Measurements from ENCODE around the gene CBFB. TPM values are rescaled to one million over a fixed set of nuclear protein-coding genes. Genes with fewer than 3 reads are reported as not detected.

Gene CBFB
- polyA plus RNA-seq, 1 donor from 2014 or later, result 32.6 TPM

- H3K27me3 ChIP-seq (ENCODE audit: insufficient read depth, low read depth, low read length), result peaks cover 21% of the 10 kb centered on the region
- no peak overlapping the region for H3K4me3 ChIP-seq (ENCODE audit: low read length)
- H3K27ac ChIP-seq (ENCODE audit: low read length), result no peak overlapping the region
- TF ChIP-seq EP300 (conservative IDR thresholded peaks at IDR 0.05; ENCODE audit: poor library complexity, severe bottlenecking), result no peak
- TF ChIP-seq SMC3 (conservative IDR thresholded peaks at IDR 0.05; ENCODE audit: poor library complexity), result no peak
- TF ChIP-seq EZH2 (IDR thresholded peaks at IDR 0.05; ENCODE audit: borderline replicate concordance, insufficient read depth, low read length, poor library complexity, severe bottlenecking), result no peak
- no peak for TF ChIP-seq REST (IDR thresholded peaks at IDR 0.05; ENCODE audit: borderline replicate concordance)
- no peak for TF ChIP-seq TAF1 (IDR thresholded peaks at IDR 0.05; ENCODE audit: low read depth)
- TF ChIP-seq MXI1 (conservative IDR thresholded peaks at IDR 0.05; ENCODE audit: poor library complexity, severe bottlenecking), result no peak
- no peak for TF ChIP-seq CTCF (IDR thresholded peaks at IDR 0.05; ENCODE audit: poor library complexity, severe bottlenecking)
- no peak for TF ChIP-seq POLR2AphosphoS5 (IDR thresholded peaks at IDR 0.05)
- TF ChIP-seq RAD21 (conservative IDR thresholded peaks at IDR 0.05), result no peak
- H3K4me2 ChIP-seq (ENCODE audit: low read length), result no peak overlapping the region
- H2AFZ ChIP-seq (ENCODE audit: low read depth, low read length), result no peak overlapping the region
- no peak overlapping the region for H3K9ac ChIP-seq (ENCODE audit: low read length)
- no peaks in the 10 kb centered on the region for H3K9me3 ChIP-seq (ENCODE audit: low read length)
- H3K9me2 ChIP-seq (ENCODE audit: insufficient read depth, low read length), result no peaks in the 10 kb centered on the region
- H4K20me1 ChIP-seq (ENCODE audit: insufficient read depth), result no peaks in the 10 kb centered on the region
- H3F3A ChIP-seq (ENCODE audit: insufficient read depth, low read length, poor library complexity, severe bottlenecking), result no peaks in the 10 kb centered on the region
- H3K79me2 ChIP-seq (replicated peaks; ENCODE audit: insufficient read depth, low read length), result no peaks in the 10 kb centered on the region
- no peaks in the 10 kb centered on the region for H3K36me3 ChIP-seq (ENCODE audit: insufficient read depth, low read length)
These were observed 32.5 kb upstream of the CBFB start for GRCh38 chr16:66996324-66996982.

GRCh38 chr16:66996983-66997358 lies 32.0 kb upstream of the CBFB start:
- Histone ChIP-seq H3K27ac (ENCODE audit: low read length) (no peak overlapping the region), H2AFZ (ENCODE audit: low read depth, low read length) (no peak overlapping the region), H3K9me3 (ENCODE audit: low read length) (no peaks in the 10 kb centered on the region), H4K20me1 (ENCODE audit: insufficient read depth) (no peaks in the 10 kb centered on the region), H3K4me2 (ENCODE audit: low read length) (no peak overlapping the region), H3F3A (ENCODE audit: insufficient read depth, low read length, poor library complexity, severe bottlenecking) (no peaks in the 10 kb centered on the region), H3K36me3 (ENCODE audit: insufficient read depth, low read length) (no peaks in the 10 kb centered on the region), H3K9ac (ENCODE audit: low read length) (no peak overlapping the region), H3K27me3 (ENCODE audit: insufficient read depth, low read depth, low read length) (peaks cover 27% of the 10 kb centered on the region), H3K9me2 (ENCODE audit: insufficient read depth, low read length) (no peaks in the 10 kb centered on the region), H3K4me3 (ENCODE audit: low read length) (no peak overlapping the region), H3K79me2 (replicated peaks; ENCODE audit: insufficient read depth, low read length) (no peaks in the 10 kb centered on the region)
- TF ChIP-seq EZH2 (IDR thresholded peaks at IDR 0.05; ENCODE audit: borderline replicate concordance, insufficient read depth, low read length, poor library complexity, severe bottlenecking), result no peak
- no peak for TF ChIP-seq REST (IDR thresholded peaks at IDR 0.05; ENCODE audit: borderline replicate concordance)
- no peak for TF ChIP-seq TAF1 (IDR thresholded peaks at IDR 0.05; ENCODE audit: low read depth)
- TF ChIP-seq RAD21 (conservative IDR thresholded peaks at IDR 0.05), result no peak
- no peak for TF ChIP-seq CTCF (IDR thresholded peaks at IDR 0.05; ENCODE audit: poor library complexity, severe bottlenecking)
- no peak for TF ChIP-seq POLR2AphosphoS5 (IDR thresholded peaks at IDR 0.05)
- no peak for TF ChIP-seq MXI1 (conservative IDR thresholded peaks at IDR 0.05; ENCODE audit: poor library complexity, severe bottlenecking)
- TF ChIP-seq SMC3 (conservative IDR thresholded peaks at IDR 0.05; ENCODE audit: poor library complexity), result no peak
- TF ChIP-seq EP300 (conservative IDR thresholded peaks at IDR 0.05; ENCODE audit: poor library complexity, severe bottlenecking), result no peak
